SK-N-SH (cell line): ENCODE results near the gene DMAP1.

Source experiments
- CTCF ChIP-seq: fragments of 200-600 bp; sonication (generic); IDR thresholded peaks from 2 replicates; pipeline ENCODE4 v1.6.1; 2017; ENCODE audit warnings: antibody characterized with exemption, mild to moderate bottlenecking, moderate library complexity
- EZH2phosphoT487 ChIP-seq: fragments of 200-600 bp; sonication (generic); IDR thresholded peaks from 2 replicates; pipeline ENCODE4 v1.6.1; 2017; ENCODE audit warnings: low read depth, mixed run types, mild to moderate bottlenecking, antibody characterized with exemption, moderate library complexity, borderline replicate concordance
- RAD21 ChIP-seq: IDR thresholded peaks from 2 replicates; pipeline ENCODE4 v1.6.1; 2012; ENCODE audit warnings: mild to moderate bottlenecking, low read length

- TF ChIP-seq CTCF (no peak), RAD21 (no peak), EZH2phosphoT487 (no peak)
Measured at GRCh38 chr1:44242746-44243145, 29.5 kb downstream of the DMAP1 start.
